Superior temporal gyrus (tissue), 1 donor: ENCODE data around the gene ZNHIT6.
"Not testable (repeated sequence)": the region's sequence is repeated elsewhere in the genome, so short reads cannot be mapped to it uniquely, and the experiment has no call there.

Experiments
- DNase-seq: peaks from one replicate; pipeline ENCODE4 v3.0.0-alpha.2; 2016; ENCODE audit errors: extremely low spot score

The ZNHIT6 gene

GRCh38 chr1:85665932-85666331 is 42.3 kb downstream of the ZNHIT6 start:
- no peak for DNase-seq

DNA sequence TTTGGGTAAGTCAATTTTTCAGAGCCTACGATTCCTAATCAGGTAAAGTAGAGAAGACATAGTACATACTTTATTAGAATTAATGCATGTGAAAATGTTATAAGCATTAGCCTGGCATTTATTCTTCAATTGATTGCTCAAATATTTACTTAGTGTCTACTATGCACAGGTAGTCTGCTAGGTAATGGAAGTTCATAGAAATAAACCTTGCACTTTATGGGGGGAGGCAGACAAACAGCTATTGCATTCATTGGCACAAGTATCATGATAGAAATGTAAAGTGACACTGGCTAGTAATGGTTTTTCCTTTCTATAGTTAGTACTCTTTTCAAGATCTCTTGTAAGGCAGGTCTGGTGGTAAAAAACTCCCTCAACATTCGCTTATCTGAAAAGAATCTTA is 44.9 kb downstream of the ZNHIT6 start:
- no peak for DNase-seq

DNA sequence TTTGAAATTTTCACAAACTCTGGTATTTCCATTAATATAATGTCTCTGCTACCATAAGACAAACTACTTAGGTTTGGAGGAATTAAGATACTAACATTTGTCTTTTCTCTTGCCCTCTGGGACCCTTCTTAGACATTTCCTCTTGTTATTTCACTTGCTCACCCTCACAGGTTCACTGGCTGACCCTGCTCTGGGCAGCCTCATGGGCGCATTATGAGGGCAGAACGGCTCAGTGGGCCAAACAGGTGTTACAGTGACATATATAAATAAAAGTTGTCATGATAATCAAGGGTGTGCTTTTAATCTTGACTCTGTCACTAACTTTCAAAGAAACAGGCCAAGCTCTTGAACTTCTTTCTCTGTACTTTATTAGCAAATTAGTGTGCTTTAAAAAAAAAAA is 46.5 kb downstream of the ZNHIT6 start:
- DNase-seq, result no peak

- no peak for DNase-seq
Observed at GRCh38 chr1:85660541-85660940, 47.7 kb downstream of the ZNHIT6 start.

GRCh38 chr1:85659174-85659573 is 49.1 kb downstream of the ZNHIT6 start:
- DNase-seq, result no peak

DNA sequence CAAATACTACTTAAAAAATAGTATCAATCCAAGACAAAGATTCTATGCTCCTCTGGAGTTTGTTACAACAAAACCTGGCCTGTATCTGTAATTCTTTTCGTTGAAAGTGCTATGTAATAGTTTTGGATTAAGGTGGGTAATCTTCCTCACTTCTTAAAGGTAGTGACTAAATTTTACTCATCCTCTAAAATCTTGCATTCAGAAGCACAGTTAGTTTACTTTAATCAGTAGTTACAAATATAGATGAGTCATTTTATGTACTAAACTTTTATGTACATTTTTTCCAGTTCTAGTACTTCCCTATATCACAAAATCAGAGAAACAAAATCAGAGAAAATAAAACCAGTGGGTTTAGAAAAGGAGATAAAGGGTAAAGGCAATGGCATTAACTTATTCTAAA is 51.3 kb downstream of the ZNHIT6 start:
- DNase-seq, result no peak

- DNase-seq, result no peak
Observed at GRCh38 chr1:85656256-85656655, 52.0 kb downstream of the ZNHIT6 start.

DNA sequence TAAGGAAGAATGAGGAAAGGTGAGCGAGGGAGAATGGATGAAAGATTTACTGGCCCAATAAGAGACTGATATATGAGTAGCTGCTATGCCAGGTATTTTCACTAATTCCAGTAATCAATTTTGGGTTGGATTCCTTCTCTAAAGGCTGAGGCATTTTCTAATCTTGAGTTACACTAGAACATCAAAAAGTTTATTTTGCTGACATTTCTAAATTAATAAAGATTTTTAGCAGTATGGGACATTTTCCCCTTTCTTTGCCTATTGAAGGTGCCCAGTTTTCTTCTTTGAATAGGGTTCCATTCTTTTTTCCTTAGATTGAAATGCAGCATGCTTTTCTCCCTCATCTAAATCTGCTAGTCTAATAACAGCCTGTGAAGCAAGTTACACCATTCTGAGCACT is 52.9 kb downstream of the ZNHIT6 start:
- no peak for DNase-seq

DNA sequence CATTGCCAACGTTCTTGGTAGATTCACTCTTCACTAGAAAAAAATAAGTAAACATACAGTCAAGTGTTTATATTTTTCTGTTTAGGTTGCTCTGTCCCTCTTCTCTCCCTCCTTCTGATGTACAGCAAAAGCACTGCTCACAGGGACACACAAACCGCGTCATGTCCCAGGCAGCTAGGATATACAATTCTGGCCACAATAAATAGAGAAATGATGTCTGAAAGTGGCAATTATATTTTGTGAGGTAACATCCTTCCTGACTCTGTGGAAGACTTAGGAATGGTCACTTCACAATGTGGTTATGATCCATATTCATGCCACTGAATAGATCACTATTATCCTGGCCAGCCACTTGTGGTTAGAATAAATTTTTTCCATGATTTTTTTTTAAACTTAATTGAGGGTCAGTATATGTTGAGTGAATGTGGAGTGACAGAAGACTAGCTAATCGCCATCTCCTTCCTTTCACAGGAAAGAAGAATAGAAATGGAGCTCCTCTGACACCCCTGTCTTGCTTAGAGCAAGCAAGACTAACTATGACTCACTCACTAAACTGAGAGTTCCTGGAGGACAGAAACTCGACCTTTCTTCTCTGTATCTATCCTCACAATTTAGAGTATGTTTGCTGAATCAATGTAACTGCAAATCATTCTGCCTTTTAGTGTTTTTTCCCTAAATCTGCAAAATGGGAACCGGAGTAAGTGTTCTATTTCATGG is 54.0 kb downstream of the ZNHIT6 start:
- DNase-seq, result no peak

GRCh38 chr1:85652327-85652726 is 55.9 kb downstream of the ZNHIT6 start:
- DNase-seq, result no peak

GRCh38 chr1:85650645-85651044 is 57.6 kb downstream of the ZNHIT6 start:
- DNase-seq, result no peak

DNA sequence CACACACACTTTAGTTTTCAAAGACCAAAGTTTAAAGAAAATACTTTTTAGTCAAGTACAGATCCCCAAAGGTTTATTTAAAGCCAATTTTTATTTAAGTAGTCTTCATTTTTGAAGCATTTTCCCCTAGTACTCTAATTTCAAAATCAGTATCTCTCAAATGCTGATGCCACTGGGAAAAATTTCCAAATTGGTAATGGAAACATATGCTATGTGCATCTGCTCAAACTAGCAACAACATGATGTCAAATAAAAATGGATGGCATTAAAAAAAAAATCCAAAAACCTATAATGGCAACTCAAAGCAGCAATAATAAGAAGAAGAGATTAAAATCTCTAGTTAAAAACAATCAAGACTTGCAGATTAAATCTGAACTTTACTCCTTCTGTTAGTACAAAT is 58.6 kb downstream of the ZNHIT6 start:
- no peak for DNase-seq

GRCh38 chr1:85641598-85642556 is 66.4 kb downstream of the ZNHIT6 start:
- DNase-seq, result not testable (repeated sequence)

DNA sequence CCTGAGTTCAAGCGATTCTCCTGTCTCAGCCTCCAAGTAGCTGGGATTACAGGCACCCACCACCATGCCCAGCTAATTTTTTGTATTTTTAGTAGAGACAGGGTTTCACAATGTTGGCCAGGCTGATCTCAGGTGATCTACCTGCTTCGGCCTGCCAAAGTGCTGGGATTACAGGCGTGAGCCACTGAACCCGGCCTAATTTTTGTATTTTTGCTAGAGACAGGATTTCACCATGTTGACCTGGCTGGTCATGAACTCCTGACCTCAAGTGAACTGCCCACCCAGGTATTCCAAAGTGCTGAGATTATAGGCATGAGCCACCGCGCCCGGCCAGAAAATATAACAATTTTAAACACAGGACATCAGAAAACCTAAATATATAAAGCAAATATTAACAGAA is 68.3 kb downstream of the ZNHIT6 start:
- not testable (repeated sequence) for DNase-seq

DNA sequence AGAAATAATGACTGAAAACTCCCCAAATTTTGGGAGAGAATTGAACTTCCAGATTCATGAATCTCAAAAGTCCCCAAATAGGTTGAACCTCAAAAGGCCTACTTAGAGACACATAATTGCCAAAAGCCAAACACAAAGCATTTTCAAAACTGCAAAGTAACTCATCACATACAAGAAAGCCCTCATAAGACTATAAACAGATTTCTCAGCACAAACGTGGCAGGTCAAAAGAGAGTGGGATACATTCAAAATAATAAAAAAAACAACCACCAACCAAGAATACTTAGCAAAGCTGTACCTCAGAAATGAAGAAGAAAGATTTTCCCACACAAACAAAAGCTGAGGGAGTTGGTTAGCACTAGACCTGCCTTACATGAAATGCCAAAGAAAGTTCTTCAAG is 69.8 kb downstream of the ZNHIT6 start:
- no peak for DNase-seq

- DNase-seq, result no peak
Observed at GRCh38 chr1:85630493-85630892, 77.7 kb downstream of the ZNHIT6 start.

GRCh38 chr1:85629532-85629920 is 78.7 kb downstream of the ZNHIT6 start:
- no peak for DNase-seq

DNA sequence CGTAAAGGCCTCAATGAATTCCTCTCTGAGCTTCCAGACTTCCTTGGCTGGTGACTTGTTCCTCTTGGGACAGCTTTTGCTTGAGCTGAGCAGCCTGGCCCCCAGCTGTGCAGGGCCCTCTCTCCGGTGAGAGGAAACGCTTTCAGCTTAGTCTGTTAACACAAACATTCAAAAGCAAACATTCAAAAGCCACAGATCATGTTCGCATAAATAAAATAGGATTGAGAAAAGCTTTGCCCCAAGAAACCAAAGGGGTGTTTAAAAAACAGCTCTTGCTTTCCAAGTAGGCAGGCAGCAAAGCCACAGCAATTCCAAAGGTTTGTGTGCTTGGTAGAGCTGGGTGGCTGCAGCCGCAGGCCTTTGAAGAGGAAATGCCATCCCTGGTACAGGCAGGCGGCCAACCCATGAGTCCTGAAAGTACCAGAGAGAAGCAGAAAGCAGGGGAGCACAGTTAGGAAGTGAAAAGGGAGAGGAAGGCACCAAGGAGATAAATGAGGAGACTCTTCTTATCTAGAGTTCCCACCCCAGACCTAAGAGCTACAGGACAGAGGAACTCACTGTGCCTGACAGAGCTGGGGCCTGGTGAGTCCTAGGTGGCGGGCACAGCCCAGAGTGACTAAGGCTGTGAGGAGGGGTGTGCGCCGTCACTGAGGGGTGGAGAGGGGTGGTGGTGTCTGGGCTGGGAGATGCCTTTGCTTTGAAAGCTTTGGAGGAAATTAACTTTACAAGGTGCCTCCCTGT is 79.3 kb downstream of the ZNHIT6 start:
- DNase-seq, result no peak

GRCh38 chr1:85626818-85627217 is 81.4 kb downstream of the ZNHIT6 start:
- DNase-seq, result no peak

- DNase-seq, result no peak
Observed at GRCh38 chr1:85624361-85624760, 83.9 kb downstream of the ZNHIT6 start.

- no peak for DNase-seq
Observed at GRCh38 chr1:85623061-85623471, 85.2 kb downstream of the ZNHIT6 start.

- DNase-seq, result no peak
Observed at GRCh38 chr1:85621430-85621829, 86.8 kb downstream of the ZNHIT6 start.
